ENCODE data around the gene TCEAL7.

GRCh38 chrX:103338663-103339062 lies 8.6 kb downstream of the TCEAL7 start:
- TF ChIP-seq ARID3A (IDR thresholded peaks at IDR 0.05; ENCODE audit: low read depth, low read length) (no peak), TP53 (CRISPR knock-in tag; conservative IDR thresholded peaks at IDR 0.05) (no peak), SMARCE1 (IDR thresholded peaks at IDR 0.05; ENCODE audit: borderline replicate concordance) (no peak), SIN3A (IDR thresholded peaks at IDR 0.05; ENCODE audit: borderline replicate concordance, low read depth, low read length) (no peak), CTCF (CRISPR knock-in tag; IDR thresholded peaks at IDR 0.05) (no peak), ATF6 (CRISPR knock-in tag; conservative IDR thresholded peaks at IDR 0.05) (no peak), ELK4 (CRISPR knock-in tag; IDR thresholded peaks at IDR 0.05; ENCODE audit: borderline replicate concordance) (no peak), RELA (CRISPR knock-in tag; IDR thresholded peaks at IDR 0.05) (no peak), ZNF263 (CRISPR knock-in tag; IDR thresholded peaks at IDR 0.05) (no peak), HDAC1 (CRISPR knock-in tag; IDR thresholded peaks at IDR 0.05) (no peak), ZNF446 (CRISPR knock-in tag; IDR thresholded peaks at IDR 0.05) (no peak)

Measured in HepG2 (cell line).